HG03378 (cell line): Measurements from ENCODE around the gene PNPLA7.

Experiments used
- ATAC-seq: cut with Tn5 transposase; IDR thresholded peaks from one replicate; pipeline ENCODE4 v1.9.1; 2021; ENCODE audit warnings: mild to moderate bottlenecking, moderate library complexity; ENCODE audit not compliant: unreplicated experiment

The PNPLA7 gene

GRCh38 chr9:137437691-137438590 lies 112.3 kb downstream of the PNPLA7 start:
- no peak for ATAC-seq

GRCh38 chr9:137436761-137437600 lies 113.2 kb downstream of the PNPLA7 start:
- no peak for ATAC-seq

GRCh38 chr9:137435980-137436760 lies 114.0 kb downstream of the PNPLA7 start:
- ATAC-seq = no peak

GRCh38 chr9:137435381-137435891 lies 114.8 kb downstream of the PNPLA7 start:
- no peak for ATAC-seq

- no peak for ATAC-seq
Measured at GRCh38 chr9:137434498-137435380, 115.5 kb downstream of the PNPLA7 start.

- ATAC-seq = no peak
Measured at GRCh38 chr9:137433916-137434431, 116.2 kb downstream of the PNPLA7 start.

- ATAC-seq = no peak
Measured at GRCh38 chr9:137433349-137433915, 116.8 kb downstream of the PNPLA7 start.

- ATAC-seq = no peak
Measured at GRCh38 chr9:137432687-137433348, 117.4 kb downstream of the PNPLA7 start.

GRCh38 chr9:137431416-137431931 lies 118.7 kb downstream of the PNPLA7 start:
- ATAC-seq = no peak

- ATAC-seq = no peak
Measured at GRCh38 chr9:137430723-137431415, 119.3 kb downstream of the PNPLA7 start.

GRCh38 chr9:137429974-137430722 lies 120.1 kb downstream of the PNPLA7 start:
- no peak for ATAC-seq

- no peak for ATAC-seq
Measured at GRCh38 chr9:137429546-137429890, 120.7 kb downstream of the PNPLA7 start.

GRCh38 chr9:137428841-137429545 lies 121.2 kb downstream of the PNPLA7 start:
- ATAC-seq = no peak

GRCh38 chr9:137428311-137428630 lies 121.9 kb downstream of the PNPLA7 start:
- no peak for ATAC-seq

- ATAC-seq = no peak
Measured at GRCh38 chr9:137427454-137428310, 122.5 kb downstream of the PNPLA7 start.
